Cardiac muscle cell (in vitro differentiated cells and primary cell): ENCODE measurements around the gene DDX4. TPM values are rescaled to one million over a fixed set of nuclear protein-coding genes. Genes with fewer than 3 reads are reported as not detected.
A peak's percentile ranks its signal among the peaks of the same experiment; 100 is the strongest.

Experiments
- DNase-seq, 2 donors: peaks; one replicate each; pipeline versions ENCODE4 v3.0.0 to v3.0.0-alpha.2; 2010 to 2017; ENCODE audit warnings: low read depth in 1 of 2, low spot score in 1 of 2
- H3K27ac ChIP-seq: fragments of 200-600 bp; sonication (generic); 2 replicates; pipeline ENCODE4 v1.5.1; 2016
- H3K27me3 ChIP-seq: fragments of 200-600 bp; sonication (generic); 2 replicates; pipeline ENCODE4 v1.6.0; 2016; ENCODE audit warnings: control low read depth
- H3K36me3 ChIP-seq: fragments of 200-600 bp; sonication (generic); 2 replicates; pipeline ENCODE4 v1.5.1; 2016; ENCODE audit warnings: control low read depth
- H3K4me1 ChIP-seq: fragments of 200-600 bp; sonication (generic); 2 replicates; pipeline ENCODE4 v1.8.1; 2017; ENCODE audit warnings: low read depth, mild to moderate bottlenecking, mixed run types
- H3K4me3 ChIP-seq: fragments of 200-600 bp; sonication (generic); 2 replicates; pipeline ENCODE4 v1.5.1; 2016; ENCODE audit warnings: mild to moderate bottlenecking
- H3K9me3 ChIP-seq: fragments of 200-600 bp; sonication (generic); 2 replicates; pipeline ENCODE4 v1.5.1; 2017; ENCODE audit warnings: low read depth, mild to moderate bottlenecking, control low read depth
- polyA plus RNA-seq: library from polyadenylated mRNA; unstranded; fragments of >200 nt; fragmentation: Nextera tagmentation; extraction: Ambion mirVana; gene quantifications from 2 replicates; pipeline ENCODE4 v1.2.1, GENCODE V29; 2016
- total RNA-seq: library from RNA; depleted of rRNA; stranded (reverse); fragments of >200 nt; gene quantifications from 2 replicates; pipeline ENCODE4 v1.2.3, GENCODE V29; 2016
- TF ChIP-seq, protein P1 (sequence below): IDR thresholded peaks from 2 replicates; pipeline ENCODE4 v1.5.1; 2012; ENCODE audit warnings: low read depth, mild to moderate bottlenecking, low read length

Gene DDX4
- total and polyA plus RNA-seq, 2 experiments from 2014 or later, result not detected

DNA sequence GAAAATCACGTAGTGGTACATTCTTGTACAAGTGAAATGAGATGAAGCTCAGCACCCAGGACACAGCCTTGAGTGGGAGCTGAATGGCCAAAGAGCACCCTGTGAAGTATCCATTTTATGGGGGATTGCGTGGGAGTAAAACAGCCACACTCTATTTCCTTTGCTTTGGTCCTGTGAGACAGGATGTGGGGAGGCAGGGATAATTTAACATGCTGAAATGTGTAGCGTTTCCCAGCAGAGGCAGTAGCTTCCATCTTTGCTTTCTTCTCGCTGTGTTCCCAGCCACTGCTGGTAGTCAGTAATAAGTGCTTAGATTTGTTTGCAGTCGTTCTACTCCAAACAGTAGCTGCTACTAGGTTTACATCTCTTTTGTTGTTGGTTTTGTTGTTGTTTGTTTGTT lies 117.6 kb downstream of the DDX4 start:
- peak in 1 of 2 donors; percentile 47 for DNase-seq
- Histone ChIP-seq H3K36me3 (no peaks in the 10 kb centered on the region), H3K4me1 (no peaks in the 10 kb centered on the region), H3K9me3 (no peaks in the 10 kb centered on the region), H3K4me3 (no peak overlapping the region), H3K27me3 (no peaks in the 10 kb centered on the region), H3K27ac (no peak overlapping the region)
- TF ChIP-seq, protein P1, sequence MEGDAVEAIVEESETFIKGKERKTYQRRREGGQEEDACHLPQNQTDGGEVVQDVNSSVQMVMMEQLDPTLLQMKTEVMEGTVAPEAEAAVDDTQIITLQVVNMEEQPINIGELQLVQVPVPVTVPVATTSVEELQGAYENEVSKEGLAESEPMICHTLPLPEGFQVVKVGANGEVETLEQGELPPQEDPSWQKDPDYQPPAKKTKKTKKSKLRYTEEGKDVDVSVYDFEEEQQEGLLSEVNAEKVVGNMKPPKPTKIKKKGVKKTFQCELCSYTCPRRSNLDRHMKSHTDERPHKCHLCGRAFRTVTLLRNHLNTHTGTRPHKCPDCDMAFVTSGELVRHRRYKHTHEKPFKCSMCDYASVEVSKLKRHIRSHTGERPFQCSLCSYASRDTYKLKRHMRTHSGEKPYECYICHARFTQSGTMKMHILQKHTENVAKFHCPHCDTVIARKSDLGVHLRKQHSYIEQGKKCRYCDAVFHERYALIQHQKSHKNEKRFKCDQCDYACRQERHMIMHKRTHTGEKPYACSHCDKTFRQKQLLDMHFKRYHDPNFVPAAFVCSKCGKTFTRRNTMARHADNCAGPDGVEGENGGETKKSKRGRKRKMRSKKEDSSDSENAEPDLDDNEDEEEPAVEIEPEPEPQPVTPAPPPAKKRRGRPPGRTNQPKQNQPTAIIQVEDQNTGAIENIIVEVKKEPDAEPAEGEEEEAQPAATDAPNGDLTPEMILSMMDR, result peak; percentile 18

GRCh38 chr5:55856516-55857246 lies 118.8 kb downstream of the DDX4 start:
- Histone ChIP-seq H3K27me3 (no peaks in the 10 kb centered on the region), H3K4me1 (no peaks in the 10 kb centered on the region), H3K27ac (no peak overlapping the region)

DNA sequence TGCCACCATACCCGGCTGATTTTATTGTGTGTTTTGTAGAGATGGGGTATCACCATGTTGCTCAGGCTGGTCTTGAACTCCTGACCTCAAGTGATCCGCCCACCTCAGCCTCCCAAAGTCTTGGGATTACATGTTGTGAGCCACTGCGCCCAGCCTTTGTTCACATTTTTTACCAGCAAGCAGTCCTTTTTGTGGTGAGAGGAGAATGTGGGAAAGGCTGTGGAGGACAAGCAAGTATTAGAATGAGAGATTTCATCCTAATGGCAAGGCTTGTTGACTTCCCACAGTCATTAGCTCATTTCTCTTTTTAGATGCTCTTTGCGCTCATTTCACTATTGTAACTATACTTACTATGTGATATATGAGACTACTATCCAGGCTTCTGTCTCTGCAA lies 119.4 kb downstream of the DDX4 start:
- H3K4me1 ChIP-seq, result no peaks in the 10 kb centered on the region
- H3K4me3 ChIP-seq, result no peak overlapping the region
- no peak for DNase-seq
- no peaks in the 10 kb centered on the region for H3K27me3 ChIP-seq
- H3K36me3 ChIP-seq, result no peaks in the 10 kb centered on the region
- H3K27ac ChIP-seq, result no peak overlapping the region
- H3K9me3 ChIP-seq, result no peaks in the 10 kb centered on the region
- TF ChIP-seq, protein P1, result no peak

More at GRCh38 chr5:55856516-55857246, 118.8 kb downstream of the DDX4 start:
- peak in 1 of 2 donors; percentile 26 for DNase-seq
- Histone ChIP-seq H3K9me3 (no peaks in the 10 kb centered on the region), H3K4me3 (no peak overlapping the region), H3K36me3 (no peaks in the 10 kb centered on the region)
- TF ChIP-seq, protein P1, result no peak

DNA sequence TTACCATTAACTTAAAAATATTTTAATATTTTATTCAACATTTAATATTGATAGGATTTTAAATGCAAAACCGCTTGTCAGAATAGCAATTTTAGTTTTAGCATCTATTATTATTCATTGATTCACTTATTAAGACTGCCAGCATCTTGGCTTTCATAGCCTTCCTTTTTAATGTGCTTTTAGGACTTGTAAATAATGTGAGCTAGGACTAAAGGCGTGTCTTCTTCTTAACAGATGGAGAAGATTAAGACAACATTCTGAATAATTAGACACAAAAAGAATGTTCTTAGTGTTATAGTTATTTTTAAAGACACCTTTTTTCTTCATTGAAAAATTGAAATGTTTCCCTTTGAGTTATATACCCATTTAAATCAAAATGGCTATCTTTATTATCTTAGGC lies 120.2 kb downstream of the DDX4 start:
- H3K4me3 ChIP-seq, result no peak overlapping the region
- no peaks in the 10 kb centered on the region for H3K9me3 ChIP-seq
- no peaks in the 10 kb centered on the region for H3K36me3 ChIP-seq
- no peaks in the 10 kb centered on the region for H3K27me3 ChIP-seq
- no peak overlapping the region for H3K27ac ChIP-seq
- DNase-seq, result no peak
- TF ChIP-seq, protein P1, result no peak
- H3K4me1 ChIP-seq, result no peaks in the 10 kb centered on the region

DNA sequence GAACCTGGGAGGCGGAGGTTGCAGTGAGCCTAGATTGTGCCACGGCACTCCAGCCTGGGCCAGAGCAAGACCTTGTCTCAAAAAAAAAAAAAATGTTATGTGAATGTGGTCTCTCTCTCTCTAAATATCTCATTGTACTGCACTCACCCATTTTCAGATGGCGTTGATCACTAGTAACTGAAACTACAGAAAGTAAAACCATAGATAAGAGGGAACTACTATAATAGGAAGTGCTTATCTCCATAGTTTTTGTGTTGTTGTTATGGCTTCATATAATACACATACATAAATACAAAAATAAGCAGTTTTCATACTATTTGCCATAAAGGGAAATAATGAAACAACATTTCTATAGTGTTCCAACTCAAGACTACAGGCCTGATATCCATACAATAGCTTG lies 122.4 kb downstream of the DDX4 start:
- Histone ChIP-seq H3K9me3 (no peaks in the 10 kb centered on the region), H3K4me3 (no peak overlapping the region), H3K4me1 (no peaks in the 10 kb centered on the region), H3K27ac (no peak overlapping the region), H3K36me3 (no peaks in the 10 kb centered on the region), H3K27me3 (no peaks in the 10 kb centered on the region)
- DNase-seq, result no peak
- TF ChIP-seq, protein P1, result no peak
